GM12872 (cell line): ENCODE results near the gene PPP2R2C.

Experiments used
- CTCF ChIP-seq: IDR thresholded peaks from 3 replicates; pipeline ENCODE4 v1.5.1; 2011; ENCODE audit warnings: low read depth, mild to moderate bottlenecking, low read length, moderate library complexity; ENCODE audit not compliant: insufficient read depth

PPP2R2C gene

GRCh38 chr4:6361076-6361784, 111.2 kb downstream of the PPP2R2C start:
- no peak for TF ChIP-seq CTCF

- no peak for TF ChIP-seq CTCF
These were observed 112.0 kb downstream of the PPP2R2C start for GRCh38 chr4:6360385-6360784.

GRCh38 chr4:6359536-6360308, 112.7 kb downstream of the PPP2R2C start:
- TF ChIP-seq CTCF = no peak

GRCh38 chr4:6357476-6357875, 114.9 kb downstream of the PPP2R2C start:
- TF ChIP-seq CTCF = no peak

GRCh38 chr4:6356076-6356560, 116.3 kb downstream of the PPP2R2C start:
- no peak for TF ChIP-seq CTCF

- TF ChIP-seq CTCF = no peak
These were observed 117.4 kb downstream of the PPP2R2C start for GRCh38 chr4:6355052-6355451.

GRCh38 chr4:6354626-6355025, 117.8 kb downstream of the PPP2R2C start:
- TF ChIP-seq CTCF = no peak
